Right atrium auricular region (tissue), 2 donors: ENCODE results near the gene STARD13. TPM values are rescaled to one million over a fixed set of nuclear protein-coding genes. Genes with fewer than 3 reads are reported as not detected.

Source experiments
- DNase-seq: peaks from one replicate; pipeline ENCODE4 v3.0.0-alpha.2; 2019; ENCODE audit warnings: low spot score
- H3K27ac ChIP-seq, 2 donors: fragments of 200-600 bp; sonication (generic); 1 replicate in 1 of 2; 2 replicates in 1 of 2; pipeline ENCODE4 v1.5.1; 2016 to 2019
- H3K27me3 ChIP-seq, 2 donors: fragments of 200-600 bp; sonication (generic); one replicate each; pipeline versions ENCODE4 v1.5.1 to v1.6.0; 2017 to 2019
- H3K36me3 ChIP-seq: fragments of 200-600 bp; sonication (generic); one replicate; pipeline ENCODE4 v1.5.1; 2016
- H3K4me1 ChIP-seq, 2 donors: fragments of 200-600 bp; sonication (generic); one replicate each; pipeline versions ENCODE4 v1.5.1 to v1.6.0; 2017 to 2019
- H3K4me3 ChIP-seq, 2 donors: fragments of 200-600 bp; sonication (generic); 1 replicate in 1 of 2; 2 replicates in 1 of 2; pipeline ENCODE4 v1.5.1; 2017 to 2019; ENCODE audit warnings: mild to moderate bottlenecking in 1 of 2, moderate library complexity in 1 of 2
- H3K9me3 ChIP-seq, 2 donors: fragments of 200-600 bp; sonication (generic); one replicate each; pipeline ENCODE4 v1.5.1; 2019
- CTCF ChIP-seq, 2 donors: fragments of 200-600 bp; sonication (generic); IDR thresholded peaks; one replicate each; pipeline ENCODE4 v1.5.1; 2019; ENCODE audit warnings: antibody characterized with exemption in 2 of 2
- total RNA-seq, 2 donors: library from RNA; depleted of rRNA; stranded (reverse); fragments of >200 nt; gene quantifications; one replicate each; pipeline ENCODE4 v1.1.0, GENCODE V29; 2016

The STARD13 gene
- total RNA-seq, 2 donors from 2014 or later: 21.6 to 23.3 TPM

GRCh38 chr13:33303855-33304597 lies 18.5 kb upstream of the STARD13 start:
- no peak for TF ChIP-seq CTCF (IDR thresholded peaks at IDR 0.05)
- Histone ChIP-seq H3K27me3 (no peaks in the 10 kb centered on the region), H3K9me3 (no peaks in the 10 kb centered on the region), H3K36me3 (no peaks in the 10 kb centered on the region), H3K4me3 (no peak overlapping the region), H3K27ac (no peak overlapping the region), H3K4me1 (no peaks in the 10 kb centered on the region)
- DNase-seq: no peak

GRCh38 chr13:33299626-33300025 lies 14.1 kb upstream of the STARD13 start:
- no peaks in the 10 kb centered on the region for H3K27me3 ChIP-seq
- no peaks in the 10 kb centered on the region for H3K36me3 ChIP-seq
- no peaks in the 10 kb centered on the region for H3K9me3 ChIP-seq
- H3K4me3 ChIP-seq: no peak overlapping the region
- no peaks in the 10 kb centered on the region for H3K4me1 ChIP-seq
- no peak overlapping the region for H3K27ac ChIP-seq
- no peak for TF ChIP-seq CTCF (IDR thresholded peaks at IDR 0.05)
- no peak for DNase-seq

DNA sequence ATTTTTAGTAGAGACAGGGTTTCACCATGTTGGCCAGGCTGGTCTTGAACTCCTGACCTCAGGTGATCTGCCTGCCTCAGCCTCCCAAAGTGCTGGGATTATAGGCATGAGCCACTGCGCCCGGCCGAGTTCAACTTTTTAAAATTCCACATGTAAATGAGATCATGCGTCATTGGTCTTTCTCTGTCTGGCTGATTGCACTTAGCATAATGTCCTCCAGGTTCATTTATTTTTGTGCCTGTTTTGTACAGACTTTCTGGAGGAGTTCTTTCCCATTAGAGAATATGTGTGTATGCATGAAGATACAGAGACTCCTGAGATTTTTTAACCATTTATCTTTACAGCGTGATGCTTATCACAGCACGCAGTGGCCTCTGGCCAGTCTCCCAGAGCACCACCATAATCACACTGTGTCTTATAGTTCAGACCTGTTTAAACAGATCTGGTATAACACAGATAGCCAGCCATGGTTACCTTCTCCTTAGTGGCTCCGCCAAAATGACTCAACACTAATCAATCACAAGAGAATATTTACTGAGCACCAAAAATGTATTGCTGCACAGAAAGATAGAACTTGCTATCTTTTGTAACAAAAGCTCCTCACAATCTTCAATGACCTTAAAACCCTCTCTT lies 11.4 kb upstream of the STARD13 start:
- no peaks in the 10 kb centered on the region for H3K4me1 ChIP-seq
- no peak overlapping the region for H3K27ac ChIP-seq
- no peak for TF ChIP-seq CTCF (IDR thresholded peaks at IDR 0.05)
- no peaks in the 10 kb centered on the region for H3K27me3 ChIP-seq
- no peaks in the 10 kb centered on the region for H3K36me3 ChIP-seq
- no peak for DNase-seq
- H3K4me3 ChIP-seq: no peak overlapping the region
- no peaks in the 10 kb centered on the region for H3K9me3 ChIP-seq

DNA sequence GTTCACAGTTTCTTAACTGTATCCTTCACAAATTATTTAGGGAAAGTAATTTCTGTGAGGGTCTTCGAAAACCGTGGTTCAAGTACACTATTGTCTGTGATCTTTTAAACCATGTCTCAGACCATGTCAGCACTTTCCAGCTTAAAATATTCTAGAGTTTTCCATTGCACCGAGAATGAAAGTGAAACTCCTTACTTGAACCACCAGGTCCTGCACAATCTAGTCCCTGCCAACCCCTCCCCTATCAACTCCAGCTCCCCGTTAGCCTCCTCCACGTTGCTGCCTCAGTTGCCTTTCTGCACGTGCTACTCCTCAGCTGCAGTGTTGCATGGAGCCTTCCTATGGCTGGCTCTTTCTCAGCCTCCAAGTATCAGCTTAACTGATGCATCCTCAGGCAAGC lies 7.2 kb upstream of the STARD13 start:
- Histone ChIP-seq H3K27me3 (no peaks in the 10 kb centered on the region), H3K36me3 (no peaks in the 10 kb centered on the region), H3K27ac (no peak overlapping the region), H3K4me1 (peaks cover 0 to 19% of the 10 kb centered on the region in 2 donors), H3K9me3 (no peaks in the 10 kb centered on the region), H3K4me3 (peak overlapping the region in 1 of 2 donors; percentile 29)
- TF ChIP-seq CTCF (IDR thresholded peaks at IDR 0.05): no peak
- DNase-seq: no peak

GRCh38 chr13:33290421-33290965 lies 4.9 kb upstream of the STARD13 start:
- H3K9me3 ChIP-seq: no peaks in the 10 kb centered on the region
- no peak for TF ChIP-seq CTCF (IDR thresholded peaks at IDR 0.05)
- no peaks in the 10 kb centered on the region for H3K36me3 ChIP-seq
- no peak for DNase-seq
- no peaks in the 10 kb centered on the region for H3K27me3 ChIP-seq
- H3K4me1 ChIP-seq: peaks cover 0 to 25% of the 10 kb centered on the region in 2 donors
- no peak overlapping the region for H3K4me3 ChIP-seq
- peak overlapping the region in 1 of 2 donors; percentile 43 for H3K27ac ChIP-seq
